Activated naive CD8-positive, alpha-beta T cell treated with anti-CD3 and anti-CD28 coated beads, Interleukin-2, amount 50 U/mL, for 16 hours (primary cell): ENCODE results near the gene SMCO1.
"Not testable (repeated sequence)": the region's sequence is repeated elsewhere in the genome, so short reads cannot be mapped to it uniquely, and the experiment has no call there.

Experiments
- DNase-seq: peaks from one replicate; pipeline ENCODE4 v3.0.0-alpha.2; 2020; ENCODE audit warnings: low read depth, low spot score

SMCO1 gene, protein sequence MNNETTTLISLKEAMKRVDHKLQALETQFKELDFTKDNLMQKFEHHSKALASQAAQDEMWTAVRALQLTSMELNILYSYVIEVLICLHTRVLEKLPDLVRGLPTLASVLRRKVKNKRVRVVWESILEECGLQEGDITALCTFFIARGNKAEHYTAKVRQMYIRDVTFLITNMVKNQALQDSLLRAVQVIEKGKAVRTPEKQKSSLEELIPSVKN

DNA sequence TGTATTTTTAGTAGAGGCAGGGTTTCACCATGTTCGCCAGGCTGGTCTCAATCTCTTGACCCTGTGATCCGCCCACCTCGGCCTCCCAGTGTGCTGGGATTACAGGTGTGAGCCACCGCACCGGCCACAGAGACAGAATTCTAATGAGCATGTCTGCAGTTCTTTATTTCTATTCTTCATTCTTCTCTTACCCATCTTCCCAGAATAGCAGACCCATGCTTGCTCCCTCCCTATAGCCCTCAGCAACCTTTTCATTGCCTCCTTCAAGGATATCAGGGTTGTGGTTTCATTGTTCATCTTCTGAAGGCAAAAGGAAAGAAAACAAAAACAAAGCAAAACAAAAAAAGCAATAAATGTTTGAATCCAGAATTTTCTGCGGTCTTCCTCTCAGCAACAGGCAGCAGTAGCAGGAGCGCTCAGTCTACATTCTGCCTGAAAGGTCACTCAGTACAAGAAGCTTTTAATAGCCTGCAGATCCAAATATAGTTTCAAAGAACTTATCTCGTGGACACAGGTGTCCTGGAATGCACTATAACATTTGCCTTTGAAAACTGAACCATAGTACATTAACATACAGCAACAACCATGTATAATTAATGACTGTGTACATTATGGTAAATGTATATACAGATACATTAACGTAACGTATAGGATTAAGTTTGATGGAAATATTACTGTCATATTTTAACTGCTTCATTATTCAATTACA lies at the start of gene SMCO1:
TSS of gene SMCO1 (minus strand) at position 434 of the 709 bp plus-strand sequence. CDS start at position 297, 137 bp downstream.
- DNase-seq = no peak

DNA sequence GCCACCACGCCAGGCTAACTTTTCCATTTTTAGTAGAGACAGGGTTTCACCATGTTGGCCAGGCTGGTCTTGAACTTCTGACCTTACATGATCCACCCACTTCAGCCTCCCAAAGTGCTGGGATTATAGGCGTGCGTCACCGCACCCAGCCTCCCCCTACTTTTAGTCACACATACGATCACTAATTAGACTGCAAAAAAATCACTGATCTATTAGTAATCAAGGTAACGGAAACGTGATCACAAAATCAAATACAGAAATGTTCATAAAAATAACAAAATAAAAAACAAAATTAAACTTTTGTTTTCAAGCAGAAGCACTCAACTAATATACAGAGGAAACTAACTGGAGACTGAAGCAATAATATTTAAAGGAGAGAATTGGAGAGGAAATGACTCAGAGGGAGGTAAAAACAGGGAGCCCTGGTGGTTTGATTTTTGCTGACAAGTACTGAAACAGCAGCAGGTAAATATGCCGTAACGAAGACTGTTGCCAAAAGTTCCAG lies 48.6 kb upstream of the SMCO1 start:
- no peak for DNase-seq

DNA sequence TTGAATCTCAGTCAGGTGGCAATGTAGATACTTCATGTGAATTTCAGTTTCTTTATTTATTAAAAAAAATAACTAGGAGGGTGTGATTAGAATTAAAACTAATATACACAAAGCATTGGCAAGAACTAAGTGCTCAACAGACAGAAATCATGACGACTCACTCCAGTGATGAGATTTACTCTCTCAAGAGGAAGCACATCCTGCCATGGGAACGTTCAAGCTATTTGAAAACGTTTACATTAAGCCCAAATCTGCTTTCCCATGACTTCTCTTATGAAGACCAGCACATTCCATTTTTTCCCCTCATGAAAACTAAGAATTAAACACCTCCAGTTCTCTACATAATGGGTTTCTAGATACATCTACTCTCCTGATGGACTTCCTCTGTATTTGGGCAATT lies 44.7 kb upstream of the SMCO1 start:
- no peak for DNase-seq

DNA sequence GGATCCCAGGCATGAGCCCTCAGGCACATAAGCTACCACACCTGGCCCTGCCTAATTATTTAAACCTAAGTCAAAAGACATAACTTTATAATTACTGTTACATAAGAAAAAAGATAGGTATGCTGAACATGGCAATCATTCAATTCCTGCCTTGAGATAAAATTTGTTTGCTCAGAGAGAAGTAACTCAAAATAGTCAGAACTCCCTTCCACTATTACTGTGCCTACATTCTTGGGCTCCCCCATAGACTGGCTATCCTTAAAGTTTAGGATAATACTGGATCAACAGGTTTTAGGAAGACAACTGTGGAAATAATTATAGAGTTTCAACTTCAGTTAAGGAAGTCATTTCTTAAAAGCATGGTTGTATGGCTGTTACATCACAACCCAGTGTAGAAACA lies 43.3 kb upstream of the SMCO1 start:
- no peak for DNase-seq

DNA sequence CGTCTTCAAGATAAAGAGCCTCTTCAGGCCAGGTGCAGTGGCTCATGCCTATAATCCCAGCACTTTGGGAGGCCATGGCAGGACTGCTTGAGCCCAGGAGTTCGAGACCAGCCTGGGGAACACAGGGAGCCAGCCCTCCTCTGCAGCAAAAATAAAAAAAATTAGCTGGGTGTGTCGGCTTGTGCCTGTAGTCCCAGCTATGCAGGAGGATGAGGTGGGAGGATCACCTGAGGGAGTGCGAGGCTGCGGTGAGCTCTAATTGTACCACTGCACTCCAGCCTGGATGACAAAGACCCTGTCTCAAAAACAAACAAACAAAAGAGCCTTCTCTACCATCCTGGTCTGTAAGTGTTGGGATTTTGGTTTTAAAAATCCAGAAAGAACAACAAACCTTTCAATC lies 42.1 kb upstream of the SMCO1 start:
- DNase-seq = no peak

DNA sequence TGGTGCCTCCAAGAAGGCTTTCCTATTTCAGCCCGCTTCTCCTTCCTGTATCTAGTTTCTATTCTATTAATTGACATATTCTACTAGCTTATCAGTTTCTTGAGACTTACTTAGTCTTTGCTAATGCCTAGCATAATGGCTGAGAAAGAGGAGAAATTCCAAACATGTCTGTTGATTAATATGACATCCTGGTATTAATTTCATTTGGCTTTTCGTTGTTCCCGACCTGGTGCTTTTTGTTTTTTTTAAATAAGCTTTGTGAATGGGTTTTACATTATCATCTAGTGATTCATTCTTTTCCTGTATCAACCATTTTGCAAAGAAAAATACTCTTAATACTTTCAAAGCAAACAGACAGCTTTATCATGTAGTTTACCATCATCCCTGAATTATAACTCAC lies 40.1 kb upstream of the SMCO1 start:
- no peak for DNase-seq

DNA sequence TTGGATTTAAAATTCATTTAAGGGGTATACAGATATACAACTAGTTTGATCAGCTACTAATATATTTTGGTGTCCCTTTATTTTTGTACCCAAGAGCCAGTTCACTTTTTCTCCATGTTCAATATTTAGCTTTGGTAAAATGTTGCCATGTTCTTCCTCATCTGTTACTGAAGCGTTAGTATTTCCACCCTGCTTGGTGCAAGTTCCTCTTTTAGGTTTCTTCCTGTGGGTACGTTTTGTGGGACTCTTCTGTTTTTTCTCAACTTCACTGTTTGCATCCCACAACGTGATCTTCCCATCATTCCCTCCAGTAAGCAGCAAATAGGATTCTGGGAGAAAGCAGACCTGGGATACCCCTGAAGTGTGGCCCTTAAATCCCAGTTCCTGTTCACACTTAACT lies 39.1 kb upstream of the SMCO1 start:
- DNase-seq = no peak

DNA sequence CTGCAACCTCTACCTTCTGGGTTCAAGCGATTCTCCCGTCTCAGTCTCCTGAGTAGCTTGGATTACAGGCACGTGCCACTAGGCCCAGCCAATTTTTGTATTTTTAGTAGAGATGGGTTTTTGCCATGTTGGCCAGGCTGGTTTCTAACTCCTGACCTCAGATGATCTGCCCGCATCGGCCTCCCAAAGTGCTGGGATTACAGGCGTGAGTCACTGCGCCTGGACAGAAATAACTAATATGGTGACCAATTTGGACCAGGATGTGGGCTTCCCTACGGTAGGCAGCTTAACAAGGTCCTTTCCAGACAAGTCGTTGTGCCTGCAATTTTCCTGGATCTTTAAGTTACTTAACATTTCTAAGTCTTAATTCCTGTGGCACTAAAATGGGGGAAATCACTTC lies 38.4 kb upstream of the SMCO1 start:
- DNase-seq = no peak

DNA sequence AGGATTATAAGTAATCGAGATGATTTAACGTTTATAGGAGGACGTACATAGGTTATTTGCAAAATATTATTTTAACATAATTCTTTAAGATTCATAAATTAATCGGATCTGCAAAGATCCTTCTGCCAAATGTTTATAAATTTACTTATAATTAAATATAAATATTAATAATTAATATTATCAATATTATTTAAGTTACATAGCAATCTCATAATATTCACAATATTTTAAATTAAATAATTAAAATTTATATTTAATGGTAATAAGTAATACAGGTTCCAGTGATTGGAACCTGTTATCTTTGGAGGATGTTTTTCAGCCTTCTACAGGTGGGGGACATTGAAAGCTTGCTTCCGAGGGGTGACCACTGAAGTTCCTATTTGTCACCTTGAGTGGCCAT lies 37.1 kb upstream of the SMCO1 start:
- no peak for DNase-seq

DNA sequence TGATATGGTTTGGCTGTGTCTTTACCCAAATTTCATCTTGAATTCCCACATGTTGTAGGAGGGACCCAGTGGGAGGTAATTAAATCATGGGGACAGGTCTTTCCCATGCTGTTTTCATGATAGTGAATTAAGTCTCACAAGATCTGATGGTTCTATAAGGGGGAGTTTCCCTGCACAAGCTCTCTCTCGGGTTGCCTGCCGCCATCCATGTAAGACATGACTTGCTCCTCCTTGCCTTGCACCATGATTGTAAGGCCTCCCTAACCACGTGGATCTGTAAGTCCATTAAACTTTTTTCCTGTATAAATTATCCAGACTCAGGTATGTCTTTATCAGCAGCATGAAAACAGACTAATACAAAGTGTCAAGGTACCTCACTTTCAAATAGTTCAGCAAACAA lies 35.0 kb upstream of the SMCO1 start:
- DNase-seq = not testable (repeated sequence)

DNA sequence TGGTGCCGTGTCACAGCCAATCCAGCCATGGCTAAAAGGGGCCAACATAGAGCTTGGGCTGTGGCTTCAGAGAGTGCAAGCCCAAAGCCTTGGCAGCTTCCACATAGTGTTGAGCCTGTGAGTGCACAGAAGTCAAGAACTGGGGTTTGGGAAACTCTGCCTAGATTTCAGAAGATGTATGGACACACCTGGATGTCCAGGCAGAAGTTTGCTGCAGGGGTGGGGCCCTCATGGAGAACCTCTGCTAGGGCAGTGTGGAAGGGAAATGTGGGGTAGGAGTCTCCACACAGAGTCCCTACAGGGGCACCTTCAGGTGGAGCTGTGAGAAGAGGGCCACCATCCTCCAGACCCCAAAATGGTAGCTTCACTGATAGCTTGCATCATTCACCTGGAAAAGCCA lies 34.2 kb upstream of the SMCO1 start:
- DNase-seq = not testable (repeated sequence)

DNA sequence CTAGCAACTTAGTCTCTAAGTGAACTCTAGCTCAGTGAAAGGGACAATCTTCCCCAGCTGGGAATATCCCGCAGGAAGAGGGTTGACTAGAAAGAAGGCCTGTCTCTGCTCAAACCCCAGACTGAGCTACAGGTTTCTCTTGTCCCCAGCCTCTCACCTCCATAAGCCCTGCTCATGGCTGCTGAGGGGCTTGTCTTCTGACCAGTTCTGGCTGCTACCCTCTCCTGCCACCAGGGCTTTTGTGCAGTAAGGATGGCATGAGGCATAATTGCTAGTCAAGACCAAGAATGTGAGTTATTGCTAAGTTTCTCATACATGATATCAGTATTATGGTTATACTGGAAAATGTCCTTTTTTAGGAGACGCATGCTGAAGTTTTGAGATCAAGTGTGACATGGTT lies 31.9 kb upstream of the SMCO1 start:
- DNase-seq = no peak

DNA sequence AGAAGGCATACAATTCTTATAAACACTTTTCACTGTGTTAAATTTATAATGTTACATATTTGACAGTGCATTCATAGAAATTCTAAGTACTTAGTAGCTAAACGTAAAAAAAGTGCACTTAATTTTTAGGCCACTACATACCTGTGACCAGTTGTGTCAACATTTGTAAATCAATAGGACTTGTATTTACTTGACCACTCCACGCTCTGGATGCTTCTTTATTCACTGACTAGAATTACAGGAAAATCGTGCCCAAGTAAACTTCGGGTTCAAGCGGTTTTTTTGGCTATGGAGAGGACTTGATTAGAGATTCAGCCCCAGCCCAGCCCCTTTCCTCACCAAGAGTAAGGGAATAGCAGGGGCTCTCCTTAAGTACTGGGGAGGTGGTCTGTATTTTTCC lies 31.4 kb upstream of the SMCO1 start:
- DNase-seq = no peak

DNA sequence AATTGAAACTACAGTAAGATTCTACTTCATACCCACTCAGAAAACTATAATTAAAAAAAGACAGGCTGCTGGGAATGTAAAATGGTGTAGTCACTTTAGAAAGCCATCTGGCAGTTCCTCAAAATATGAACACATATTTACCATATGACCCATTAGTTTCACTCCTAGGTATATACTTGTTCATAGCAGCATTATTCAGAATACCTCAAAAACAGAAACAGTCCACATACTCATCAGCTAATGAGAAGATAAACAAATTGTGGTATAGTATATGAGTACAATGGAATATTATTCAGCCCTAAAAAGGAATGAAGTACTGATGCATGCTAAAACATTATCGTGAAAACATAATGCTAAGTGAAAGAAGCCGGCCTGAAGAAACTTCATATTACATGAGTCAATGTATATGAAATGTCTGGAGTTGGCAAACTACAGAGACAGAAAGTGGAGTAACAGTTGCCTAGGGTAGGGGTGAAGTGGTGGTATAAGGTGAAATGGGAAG lies 29.4 kb upstream of the SMCO1 start:
- no peak for DNase-seq

DNA sequence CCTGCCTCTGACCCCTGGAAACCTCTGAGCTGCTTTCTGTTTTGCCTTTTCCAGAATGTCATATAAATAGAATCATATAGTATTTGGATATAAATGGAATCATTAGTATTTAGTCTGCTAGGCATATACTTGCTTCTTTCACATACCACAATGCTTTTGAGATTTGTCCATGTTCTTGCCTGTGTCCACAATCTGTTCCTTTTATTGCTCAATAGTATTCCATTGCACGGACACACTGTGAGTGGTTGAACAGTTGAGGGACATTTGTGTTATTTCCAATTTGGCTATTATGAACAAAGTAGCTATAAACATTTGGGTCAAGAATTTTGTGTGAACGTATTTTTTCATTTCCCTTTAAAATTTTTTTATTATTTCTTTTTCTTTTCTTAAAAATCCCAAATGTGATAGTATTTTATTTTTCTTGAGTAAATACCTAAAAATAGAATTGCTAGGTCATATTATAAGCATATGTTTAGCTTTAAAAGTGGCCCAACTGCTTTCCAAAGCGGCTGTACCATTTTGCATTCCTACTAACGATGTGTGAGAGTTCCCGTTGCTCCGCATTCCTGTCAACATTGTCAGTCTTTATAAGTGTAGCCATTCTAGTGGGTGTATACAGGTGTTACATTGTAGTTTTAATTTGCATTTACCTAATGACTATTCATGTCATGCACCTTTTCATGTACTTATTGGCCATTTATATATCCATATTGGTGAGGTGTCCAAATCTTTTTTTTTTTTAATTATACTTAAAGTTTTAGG lies 26.7 kb upstream of the SMCO1 start:
- no peak for DNase-seq

DNA sequence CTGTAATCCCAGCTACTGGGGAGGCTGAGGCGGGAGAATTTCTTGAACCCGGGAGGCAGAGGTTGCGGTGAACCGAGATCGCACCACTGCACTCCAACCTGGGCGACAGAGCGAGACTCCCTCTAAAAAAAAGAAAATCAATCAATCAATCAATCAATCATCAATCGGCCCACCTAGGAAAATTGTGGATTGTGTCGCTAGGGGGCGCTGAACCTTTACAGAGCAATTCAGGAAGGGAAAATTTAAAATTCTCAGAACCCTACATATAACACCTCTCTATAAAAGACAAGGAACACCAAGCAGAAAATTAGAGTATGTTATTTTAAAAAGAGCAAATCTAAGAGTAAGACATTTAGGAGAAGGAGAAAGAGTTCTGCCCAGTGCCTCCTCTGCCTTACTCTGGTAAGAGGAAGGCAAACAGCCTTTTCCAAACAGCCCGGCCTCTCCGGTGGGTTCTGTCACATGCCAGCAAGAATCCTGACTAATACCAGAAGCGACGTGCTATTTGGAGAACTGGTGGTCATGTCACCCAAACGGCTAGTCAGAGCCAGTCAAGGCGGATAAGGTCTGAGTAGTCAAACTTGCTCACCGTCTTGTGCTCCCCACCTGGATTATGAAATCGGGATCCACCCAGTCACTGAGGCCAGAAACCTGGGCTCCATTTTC lies 22.3 kb upstream of the SMCO1 start:
- peak; percentile 14 for DNase-seq

DNA sequence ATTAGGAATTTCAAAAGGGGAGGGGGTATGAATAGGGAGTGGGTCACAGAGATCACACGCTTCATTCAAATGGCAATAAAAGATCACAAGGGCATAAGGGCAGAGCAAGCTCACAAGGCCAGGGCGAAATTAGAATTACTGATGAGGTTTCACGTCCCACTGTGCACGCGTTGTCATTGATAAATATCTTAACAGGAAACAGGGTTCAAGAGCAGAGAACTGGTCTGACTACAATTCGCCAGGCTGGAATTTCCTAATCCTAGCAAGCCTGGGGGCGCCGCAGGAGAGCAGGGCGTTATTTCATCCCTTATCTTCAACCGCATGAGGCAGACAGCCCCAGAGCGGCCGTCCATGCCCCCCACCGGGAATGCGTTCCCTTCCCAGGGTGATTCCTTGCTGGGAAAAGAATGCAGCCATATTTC lies 18.1 kb upstream of the SMCO1 start:
- no peak for DNase-seq

DNA sequence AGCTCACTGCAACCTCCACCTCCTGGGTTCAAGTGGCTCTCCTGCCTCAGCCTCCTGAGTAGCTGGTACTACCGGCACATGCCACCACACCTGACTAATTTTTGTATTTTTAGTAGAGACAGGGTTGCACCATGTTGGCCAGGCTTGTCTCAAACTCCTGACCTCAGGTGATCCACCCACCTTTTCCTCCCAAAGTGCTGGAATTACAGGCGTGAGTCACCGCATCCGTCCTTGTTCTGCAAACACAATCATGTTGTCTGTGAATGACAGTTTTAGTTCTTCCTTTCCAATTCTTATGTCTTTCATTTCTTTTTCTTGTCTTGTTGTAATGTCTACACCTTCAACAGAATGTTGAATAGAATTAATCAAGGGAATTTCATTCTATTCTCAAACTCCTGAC lies 16.3 kb upstream of the SMCO1 start:
- DNase-seq = no peak

DNA sequence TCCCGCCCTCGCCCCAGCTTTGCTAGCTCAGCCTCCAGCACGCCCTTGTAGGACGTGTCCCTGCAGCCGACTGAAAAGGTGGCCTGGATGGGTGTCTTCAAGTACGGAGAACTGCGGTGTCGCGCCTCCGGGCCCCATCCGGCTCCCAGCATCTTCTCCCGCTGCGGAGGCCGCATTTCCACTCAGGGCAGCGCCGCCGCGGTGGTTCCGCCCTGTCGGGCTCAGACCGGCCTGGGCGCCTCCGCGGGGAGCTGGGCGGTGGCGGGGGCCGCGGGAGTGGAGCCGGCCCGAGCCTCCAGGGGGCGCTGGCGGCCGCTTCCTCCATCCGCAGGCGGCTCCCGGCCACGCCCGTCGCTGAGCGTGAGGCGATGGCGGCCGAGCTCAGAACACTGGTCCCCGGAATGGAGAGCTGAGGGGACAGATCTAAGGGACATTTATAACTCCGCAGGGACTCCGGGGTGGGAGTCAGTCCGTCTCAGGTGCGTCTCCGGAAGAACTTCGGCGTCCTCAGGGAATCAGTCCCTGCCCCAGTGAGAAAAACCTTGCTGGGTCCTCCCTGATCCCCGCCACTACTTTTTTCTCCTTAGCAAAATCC lies 13.6 kb upstream of the SMCO1 start:
- peak; percentile 64 for DNase-seq

DNA sequence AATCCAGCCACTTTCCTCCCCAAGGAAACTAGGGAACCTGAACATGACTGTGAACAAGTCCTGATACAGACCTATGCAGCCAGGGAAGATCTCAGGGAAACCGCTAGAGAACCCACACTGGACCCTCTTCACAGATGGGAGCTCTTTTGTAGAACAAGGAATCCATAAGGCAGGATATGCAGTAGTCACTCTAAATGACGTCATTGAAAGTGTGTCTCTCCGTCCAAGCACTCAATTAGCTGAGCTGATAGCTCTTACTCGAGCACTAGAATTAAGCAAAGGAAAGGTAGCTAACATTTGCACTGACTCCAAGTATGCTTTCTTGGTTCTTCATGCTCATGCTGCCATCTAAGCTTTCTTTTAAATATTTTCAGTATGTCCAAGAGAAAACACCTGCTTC lies 10.0 kb upstream of the SMCO1 start:
- DNase-seq = no peak

DNA sequence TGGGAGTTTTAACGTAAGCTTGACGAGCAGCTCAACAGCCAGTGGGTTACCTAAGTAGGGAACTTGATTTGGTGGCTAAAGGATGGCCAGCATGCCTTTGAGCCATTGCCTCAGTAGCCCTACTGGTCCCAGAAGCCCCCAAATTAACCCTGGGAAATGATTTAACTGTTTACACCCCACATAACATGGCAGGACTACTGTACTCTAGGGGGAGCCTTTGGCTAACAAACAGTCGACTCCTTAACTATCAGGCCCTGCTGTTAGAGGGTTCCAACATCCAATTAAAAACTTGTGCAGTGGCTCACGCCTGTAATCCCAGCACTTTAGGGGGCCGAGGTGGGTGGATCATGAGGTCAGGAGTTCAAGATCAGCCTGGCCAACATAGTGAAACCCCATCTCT lies 9.4 kb upstream of the SMCO1 start:
- no peak for DNase-seq

DNA sequence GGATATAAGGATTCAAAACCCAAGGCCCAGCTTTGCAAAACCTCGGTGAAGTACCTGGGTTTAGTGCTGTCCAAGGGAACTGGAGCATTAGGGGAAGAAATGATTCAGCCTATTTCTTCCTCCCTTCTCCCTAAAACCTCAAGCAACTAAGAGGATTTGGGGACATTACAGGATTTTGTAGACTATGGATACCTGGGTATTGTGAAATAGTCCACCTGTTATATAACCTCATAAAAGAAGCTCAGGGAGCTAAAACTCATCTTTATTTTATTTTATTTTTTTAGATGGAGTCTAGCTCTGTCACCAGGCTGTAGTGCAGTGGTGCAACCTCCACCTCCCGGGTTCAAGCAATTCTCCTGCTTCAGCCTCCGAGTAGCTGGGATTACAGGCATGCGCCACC lies 8.7 kb upstream of the SMCO1 start:
- DNase-seq = no peak
